ENCODE data around the gene AGTR1. TPM values are rescaled to one million over a fixed set of nuclear protein-coding genes. Genes with fewer than 3 reads are reported as not detected.

The AGTR1 gene
- total RNA-seq, 1 experiment from 2014 or later, result not detected

- H3K4me1 ChIP-seq (ENCODE audit: insufficient read depth, low read length), result no peaks in the 10 kb centered on the region
- H3K27me3 ChIP-seq (ENCODE audit: insufficient read depth, low read length), result no peaks in the 10 kb centered on the region
- Mint-ChIP-seq H3K36me3 (ENCODE audit: insufficient read depth in 1 of 3, low read depth in 3 of 3) (no peaks in the 10 kb centered on the region), H3K4me3 (no peak overlapping the region), H3K4me1 (peaks cover 2 to 6% of the 10 kb centered on the region in 2 experiments), H3K9me3 (no peaks in the 10 kb centered on the region), H3K27me3 (ENCODE audit: low read depth) (no peaks in the 10 kb centered on the region), H3K27ac (no peak overlapping the region)
- H2BK15ac ChIP-seq (ENCODE audit: low read depth, low read length), result no peak overlapping the region
- H3K14ac ChIP-seq (ENCODE audit: insufficient read depth, low read length), result no peak overlapping the region
- H4K5ac ChIP-seq (ENCODE audit: insufficient read length, low read depth, low read length), result no peak overlapping the region
- H3K9me3 ChIP-seq (ENCODE audit: control insufficient read depth, low read depth, low read length), result no peaks in the 10 kb centered on the region
- no peak overlapping the region for H2BK120ac ChIP-seq (ENCODE audit: low read depth, low read length, poor library complexity, severe bottlenecking)
- no peak overlapping the region for H3K56ac ChIP-seq (ENCODE audit: insufficient read length, low read depth, low read length)
- H2BK5ac ChIP-seq (ENCODE audit: insufficient read length, low read length), result no peak overlapping the region
- no peak overlapping the region for H3K18ac ChIP-seq (ENCODE audit: insufficient read length, low read depth, low read length)
- no peaks in the 10 kb centered on the region for H3K79me2 ChIP-seq (ENCODE audit: insufficient read depth, low read length)
- no peaks in the 10 kb centered on the region for H3K23me2 ChIP-seq (ENCODE audit: insufficient read length, low read depth, low read length, poor library complexity, severe bottlenecking)
- H3K4ac ChIP-seq (ENCODE audit: low read depth, low read length), result no peak overlapping the region
- H3K4me2 ChIP-seq (ENCODE audit: insufficient read depth, insufficient read length, low read length), result no peak overlapping the region
- H2BK12ac ChIP-seq (ENCODE audit: insufficient read length, low read depth, low read length), result no peak overlapping the region
- no peak overlapping the region for H3K27ac ChIP-seq (ENCODE audit: insufficient read length, low read depth, low read length)
- no peaks in the 10 kb centered on the region for H4K20me1 ChIP-seq (ENCODE audit: control insufficient read depth, insufficient read depth, insufficient read length)
- no peak overlapping the region for H2AK5ac ChIP-seq (ENCODE audit: insufficient read length, low read length)
- no CpG with 5 or more reads among the region's 4 CpGs for WGBS (ENCODE audit: extremely low coverage, insufficient read length, low lambda C conversion rate)
- no peak for DNase-seq
- H3K23ac ChIP-seq (ENCODE audit: insufficient read length, low read depth, low read length), result no peak overlapping the region
- H3K9ac ChIP-seq (ENCODE audit: extremely low read depth, insufficient read length, low read length), result no peak overlapping the region
- TF ChIP-seq CTCF (conservative IDR thresholded peaks at IDR 0.05), result no peak
- no peak overlapping the region for H4K8ac ChIP-seq (replicated peaks; ENCODE audit: insufficient read length, low read depth, low read length)
- no peak overlapping the region for H2BK20ac ChIP-seq (ENCODE audit: low read depth, low read length, poor library complexity, severe bottlenecking)
- H3T11ph ChIP-seq (ENCODE audit: low read length), result no peak overlapping the region
- H4K91ac ChIP-seq (ENCODE audit: insufficient read length, low read depth, low read length), result no peak overlapping the region
- H2AFZ ChIP-seq (ENCODE audit: low read length), result no peak overlapping the region
- no peaks in the 10 kb centered on the region for H3K79me1 ChIP-seq (ENCODE audit: insufficient read depth, low read depth, low read length, poor library complexity, severe bottlenecking)
These were observed 61.7 kb downstream of the AGTR1 start for GRCh38 chr3:148759430-148759829.

Data from H9 (cell line).